GM21717 (cell line): ENCODE measurements around the gene THAP2.
"Not testable (repeated sequence)": the region's sequence is repeated elsewhere in the genome, so short reads cannot be mapped to it uniquely, and the experiment has no call there.

ENCODE experiments used
- ATAC-seq: cut with Tn5 transposase; IDR thresholded peaks from one replicate; pipeline ENCODE4 v1.9.1; 2021; ENCODE audit warnings: mild to moderate bottlenecking, moderate library complexity; ENCODE audit not compliant: unreplicated experiment

The THAP2 gene

GRCh38 chr12:71702181-71702580 is 38.1 kb downstream of the THAP2 start:
- ATAC-seq = not testable (repeated sequence)

GRCh38 chr12:71702590-71702989 is 38.5 kb downstream of the THAP2 start:
- ATAC-seq = no peak

DNA sequence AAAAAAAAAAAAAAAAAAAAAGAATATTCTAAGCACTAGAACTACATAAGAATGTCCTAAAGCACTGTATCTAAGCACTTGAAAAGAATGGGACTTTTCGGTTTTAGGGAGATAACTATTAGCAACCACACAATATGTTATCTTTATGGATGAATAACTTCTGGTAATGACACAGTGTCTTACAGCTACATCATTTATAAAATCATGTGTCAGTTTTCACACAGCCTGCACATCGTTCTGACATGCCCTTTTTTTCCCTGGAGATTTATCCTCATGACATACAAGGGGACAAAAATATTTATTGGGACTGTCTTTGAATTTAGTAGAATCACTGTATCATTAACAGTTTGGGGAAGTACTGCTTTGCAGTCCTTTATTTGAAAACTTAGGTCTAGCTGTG is 39.1 kb downstream of the THAP2 start:
- ATAC-seq = no peak

GRCh38 chr12:71704920-71705319 is 40.8 kb downstream of the THAP2 start:
- no peak for ATAC-seq

- no peak for ATAC-seq
Observed at GRCh38 chr12:71708658-71709057, 44.6 kb downstream of the THAP2 start.

GRCh38 chr12:71710276-71711125 is 46.4 kb downstream of the THAP2 start:
- ATAC-seq = no peak

- ATAC-seq = no peak
Observed at GRCh38 chr12:71718611-71719010, 54.5 kb downstream of the THAP2 start.

- no peak for ATAC-seq
Observed at GRCh38 chr12:71719647-71720370, 55.7 kb downstream of the THAP2 start.

DNA sequence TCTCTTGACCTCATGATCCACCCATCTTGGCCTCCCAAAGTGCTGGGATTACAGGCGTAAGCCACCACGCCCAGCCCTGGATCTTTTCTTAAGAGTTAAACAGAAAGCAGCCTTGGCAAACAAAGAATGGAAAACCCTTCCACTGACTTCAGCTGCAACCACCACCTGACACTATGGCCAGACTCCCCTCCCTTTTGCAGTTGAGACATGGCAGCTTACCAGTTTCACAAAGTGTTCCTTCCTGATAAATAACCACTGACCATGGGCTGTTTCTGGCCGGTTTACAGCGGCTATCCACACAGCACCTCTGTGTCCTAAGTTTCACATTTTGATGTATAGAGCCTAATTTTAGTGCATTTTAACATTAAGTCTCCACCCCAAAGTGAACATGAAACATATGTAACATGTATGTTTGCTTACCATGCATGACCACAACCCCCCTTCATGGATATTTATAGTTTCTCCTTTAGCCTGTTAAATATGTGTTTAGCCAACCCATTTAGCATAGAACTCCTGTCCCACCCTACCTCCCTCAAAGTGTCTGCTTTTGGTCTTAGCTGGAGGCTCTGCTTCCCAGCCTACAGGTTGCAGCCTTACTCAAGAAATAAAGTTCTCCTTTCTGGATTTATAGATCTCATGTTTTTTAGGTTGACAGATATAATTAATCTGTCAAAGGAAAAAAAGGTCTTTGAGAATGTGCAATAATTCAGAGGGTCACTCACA is 57.8 kb downstream of the THAP2 start:
- ATAC-seq = no peak

DNA sequence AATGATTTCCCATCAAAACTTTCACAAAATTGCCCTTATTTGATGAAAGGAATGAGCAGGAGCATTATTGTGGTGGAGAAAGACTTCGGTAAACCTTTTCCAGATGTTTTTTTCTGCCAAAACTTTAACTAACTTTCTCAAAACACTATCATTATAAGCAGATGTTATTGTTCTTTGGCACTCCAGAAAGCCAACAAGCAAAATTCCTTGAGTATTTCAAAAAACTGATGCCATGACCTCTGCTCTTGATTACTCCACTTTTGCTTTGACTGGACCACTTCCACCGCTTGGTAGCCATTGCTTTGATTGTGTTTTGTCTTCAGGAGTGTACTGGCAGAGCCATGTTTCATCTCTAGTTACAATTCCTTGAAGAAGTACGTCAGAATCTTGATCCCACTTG is 60.9 kb downstream of the THAP2 start:
- no peak for ATAC-seq

DNA sequence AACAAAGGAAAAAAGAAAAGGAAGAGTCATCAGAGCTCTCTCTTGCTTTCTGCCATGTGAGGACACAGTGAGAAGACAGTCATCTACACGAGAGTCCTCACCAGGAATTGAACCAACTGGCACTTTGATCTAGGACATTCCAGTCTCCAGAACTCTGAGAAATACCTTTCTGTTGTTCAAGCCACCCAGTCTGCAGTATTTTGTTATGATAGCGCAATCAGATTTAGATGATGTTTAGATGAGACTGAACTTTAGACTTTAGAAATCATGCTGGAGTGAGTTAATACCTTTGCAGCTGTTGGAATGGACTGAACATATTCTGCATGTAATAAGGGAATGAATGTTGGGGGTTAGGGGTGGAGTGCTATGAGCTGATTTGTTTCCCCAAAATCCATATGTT is 62.4 kb downstream of the THAP2 start:
- ATAC-seq = no peak

- no peak for ATAC-seq
Observed at GRCh38 chr12:71727958-71728357, 63.9 kb downstream of the THAP2 start.
